Activated CD4-positive, alpha-beta T cell treated with anti-CD3 and anti-CD28 coated beads for 48 hours (primary cell): ENCODE results near the gene LRMDA.

ENCODE experiments used
- DNase-seq: peaks from one replicate; pipeline ENCODE4 v3.0.0-alpha.2; 2020

The LRMDA gene

GRCh38 chr10:75682649-75683557, 251.5 kb downstream of the LRMDA start:
- DNase-seq, result no peak

- DNase-seq, result no peak
These were observed 253.8 kb downstream of the LRMDA start for GRCh38 chr10:75685187-75685586.

GRCh38 chr10:75688506-75689300, 257.3 kb downstream of the LRMDA start:
- no peak for DNase-seq

GRCh38 chr10:75693489-75693888, 262.1 kb downstream of the LRMDA start:
- no peak for DNase-seq

GRCh38 chr10:75694269-75694668, 262.8 kb downstream of the LRMDA start:
- DNase-seq, result no peak

GRCh38 chr10:75694790-75695189, 263.4 kb downstream of the LRMDA start:
- DNase-seq, result no peak

GRCh38 chr10:75695994-75696393, 264.6 kb downstream of the LRMDA start:
- DNase-seq, result no peak

- no peak for DNase-seq
These were observed 265.1 kb downstream of the LRMDA start for GRCh38 chr10:75696536-75696935.

- DNase-seq, result no peak
These were observed 271.9 kb downstream of the LRMDA start for GRCh38 chr10:75703191-75703854.

- DNase-seq, result no peak
These were observed 274.0 kb downstream of the LRMDA start for GRCh38 chr10:75705426-75705825.

GRCh38 chr10:75707080-75707840, 275.8 kb downstream of the LRMDA start:
- DNase-seq, result no peak

- no peak for DNase-seq
These were observed 276.6 kb downstream of the LRMDA start for GRCh38 chr10:75708060-75708459.

- no peak for DNase-seq
These were observed 277.8 kb downstream of the LRMDA start for GRCh38 chr10:75709245-75709644.

GRCh38 chr10:75709811-75710210, 278.4 kb downstream of the LRMDA start:
- no peak for DNase-seq

- DNase-seq, result no peak
These were observed 280.9 kb downstream of the LRMDA start for GRCh38 chr10:75712242-75712880.

GRCh38 chr10:75716506-75716905, 285.1 kb downstream of the LRMDA start:
- DNase-seq, result no peak

GRCh38 chr10:75717126-75717916, 285.9 kb downstream of the LRMDA start:
- no peak for DNase-seq

GRCh38 chr10:75718991-75719390, 287.6 kb downstream of the LRMDA start:
- no peak for DNase-seq

GRCh38 chr10:75720157-75720556, 288.7 kb downstream of the LRMDA start:
- DNase-seq, result no peak

GRCh38 chr10:75722020-75722419, 290.6 kb downstream of the LRMDA start:
- DNase-seq, result no peak

- no peak for DNase-seq
These were observed 291.2 kb downstream of the LRMDA start for GRCh38 chr10:75722609-75723008.
